Measurements from ENCODE around the gene GPR39.

Gene GPR39

DNA sequence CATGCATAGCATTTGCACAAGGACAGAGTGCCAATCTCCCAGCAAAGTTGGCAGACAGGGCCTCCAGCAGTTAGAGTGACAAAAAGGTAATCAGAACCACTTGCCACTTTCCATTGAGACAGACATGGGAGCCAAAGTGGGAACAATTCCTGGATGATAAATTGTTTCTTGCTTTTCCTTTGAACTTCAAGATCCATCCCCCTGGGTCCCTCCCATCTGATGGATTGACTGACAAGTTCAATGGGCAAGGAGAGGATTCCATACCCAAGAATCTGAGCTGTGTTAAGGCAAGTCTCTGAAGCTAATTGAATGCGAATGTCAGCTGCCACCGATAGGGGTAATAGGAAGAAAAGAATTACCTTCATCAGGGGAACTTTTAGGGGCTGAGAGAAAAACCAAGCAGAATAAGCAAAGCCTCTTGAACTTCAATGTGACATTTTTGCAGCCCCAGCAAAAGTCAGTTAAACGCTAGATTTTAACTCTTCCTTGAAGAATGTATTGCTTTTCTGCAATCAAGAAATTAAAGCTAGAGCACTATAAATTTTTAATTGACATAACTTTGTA is 156.9 kb downstream of the GPR39 start:
- no peak for DNase-seq

DNA sequence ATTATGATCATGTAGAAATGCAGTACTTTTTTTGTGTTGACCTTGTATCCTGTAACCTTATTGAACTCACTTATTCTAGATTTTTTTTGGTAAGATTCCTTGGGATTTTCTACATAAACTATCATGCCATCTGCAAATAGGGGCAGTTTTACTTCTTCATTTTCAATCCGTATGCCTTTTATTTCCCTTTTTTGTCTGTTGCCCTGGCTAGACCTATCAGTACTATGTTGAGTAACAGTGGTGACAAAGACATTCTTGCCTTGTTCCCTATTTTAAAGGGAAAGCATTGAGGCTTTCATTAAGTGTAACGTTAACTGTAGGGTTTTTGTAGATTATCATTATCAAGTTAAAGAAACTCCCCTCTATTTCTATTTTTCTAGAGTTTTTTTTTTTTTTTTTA is 161.1 kb downstream of the GPR39 start:
- no peak for DNase-seq

GRCh38 chr2:132581591-132581990 is 165.0 kb downstream of the GPR39 start:
- no peak for DNase-seq

GRCh38 chr2:132581991-132582738 is 165.6 kb downstream of the GPR39 start:
- DNase-seq: no peak

DNA sequence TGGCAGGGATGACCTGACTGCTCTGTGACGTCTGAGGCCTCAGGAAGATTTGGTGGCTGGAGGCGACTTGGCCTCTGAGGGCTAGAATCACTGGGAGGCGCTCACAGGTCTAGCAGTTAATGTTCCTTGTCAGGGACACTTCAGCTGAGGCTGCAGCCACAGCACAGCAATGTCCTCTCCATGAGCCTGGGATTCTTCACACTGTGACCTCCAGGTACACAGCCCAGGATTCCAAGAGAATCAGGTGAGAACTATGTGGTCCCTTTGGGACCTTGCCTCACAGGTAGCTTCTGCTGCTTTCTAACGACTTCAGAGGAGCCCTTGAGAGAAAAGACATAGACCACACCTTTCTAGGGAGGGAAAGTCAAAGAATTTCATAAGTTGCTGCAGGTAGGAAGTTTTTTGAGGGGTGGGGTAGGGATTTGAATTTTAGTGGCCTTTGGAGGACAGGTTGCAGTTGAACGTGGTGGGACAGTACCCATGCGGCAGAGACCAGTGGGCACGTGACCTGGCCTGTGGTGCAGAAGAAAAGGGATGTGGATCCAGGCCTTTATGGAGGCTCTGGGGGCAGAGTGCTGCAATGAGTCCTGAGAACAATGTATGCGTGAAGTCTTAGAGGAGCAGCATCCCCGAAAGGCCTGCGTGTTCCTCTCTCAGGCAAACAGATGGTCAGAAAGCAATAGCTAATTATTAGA is 167.2 kb downstream of the GPR39 start:
- no peak for DNase-seq

GRCh38 chr2:132584976-132585817 is 168.6 kb downstream of the GPR39 start:
- DNase-seq: no peak

GRCh38 chr2:132586101-132586511 is 169.5 kb downstream of the GPR39 start:
- no peak for DNase-seq

GRCh38 chr2:132586835-132587234 is 170.2 kb downstream of the GPR39 start:
- DNase-seq: no peak

DNA sequence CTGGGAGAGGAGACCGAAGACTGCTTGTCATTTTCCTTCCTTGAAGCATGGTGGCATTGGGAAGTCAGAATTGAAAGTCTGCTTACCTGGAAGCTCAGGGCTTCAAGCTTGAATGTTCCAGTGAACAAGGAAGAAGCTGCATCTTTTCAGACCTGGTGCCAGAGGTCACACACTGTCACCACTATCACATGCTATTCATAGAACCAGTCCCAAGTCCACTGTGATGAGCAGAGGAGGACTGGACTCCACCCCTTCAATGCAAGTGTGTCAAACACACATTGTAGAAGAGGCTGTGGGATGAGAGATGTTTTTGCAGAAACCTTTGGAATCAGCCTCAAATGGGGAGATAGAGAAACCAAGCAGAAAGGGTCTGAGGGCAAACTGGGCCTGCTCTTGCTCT is 172.0 kb downstream of the GPR39 start:
- DNase-seq: no peak

GRCh38 chr2:132589111-132589830 is 172.7 kb downstream of the GPR39 start:
- no peak for DNase-seq

DNA sequence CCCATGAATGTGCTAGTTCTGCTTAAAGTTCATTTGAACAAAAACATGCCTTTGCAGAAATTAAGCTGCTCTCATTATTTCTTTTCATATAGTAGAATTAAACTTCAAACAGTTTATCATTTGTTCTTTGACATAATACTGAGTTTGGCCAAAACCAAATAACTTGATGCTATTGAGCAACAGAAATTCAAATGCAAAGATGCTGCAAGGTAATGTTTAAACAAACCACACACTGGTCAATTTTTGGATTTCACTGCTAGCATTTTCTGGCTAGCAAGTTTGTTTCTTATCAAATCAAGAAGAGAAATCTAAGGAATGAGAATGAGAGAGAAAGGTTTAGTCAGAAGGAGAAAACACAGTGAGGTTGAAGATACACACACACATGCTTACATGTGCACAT is 173.4 kb downstream of the GPR39 start:
- DNase-seq: no peak

DNA sequence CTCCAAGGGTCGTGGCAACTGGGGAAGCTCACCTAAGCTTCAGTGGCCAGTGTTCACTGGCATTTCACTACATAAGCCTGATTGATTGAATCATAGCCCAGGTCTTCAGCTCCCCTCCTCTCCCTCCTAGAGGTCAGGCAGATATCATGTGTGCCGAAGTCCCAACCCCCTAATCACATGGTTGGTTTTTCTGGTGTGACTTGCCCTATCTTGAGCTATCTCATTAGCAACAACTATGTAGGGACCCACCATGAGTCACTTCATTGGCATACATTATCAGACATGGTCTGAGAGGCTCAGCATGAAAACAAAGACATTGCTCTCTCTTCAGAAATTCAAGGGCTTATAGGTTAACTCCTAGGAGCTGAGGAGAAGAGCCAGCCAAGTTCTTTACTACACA is 176.6 kb downstream of the GPR39 start:
- no peak for DNase-seq

DNA sequence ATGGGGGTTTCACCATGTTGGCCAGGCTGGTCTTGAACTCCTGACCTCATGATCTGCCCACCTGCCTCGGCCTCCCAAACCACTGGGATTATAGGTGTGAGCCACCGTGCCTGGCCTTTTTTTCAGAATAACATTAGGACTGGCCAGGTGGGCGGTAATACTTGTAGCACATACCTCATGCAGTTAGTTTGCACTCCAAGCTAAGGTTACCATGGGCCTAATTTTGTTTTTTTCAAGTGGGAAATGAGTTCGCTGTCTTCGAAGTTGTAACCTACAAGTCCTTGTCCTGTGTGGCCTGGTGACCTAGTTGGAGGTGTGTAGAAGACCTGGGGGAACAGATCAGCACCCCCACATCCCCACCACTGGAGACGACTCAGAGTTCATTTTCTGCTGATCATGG is 178.6 kb downstream of the GPR39 start:
- DNase-seq: no peak

GRCh38 chr2:132595693-132596092 is 179.1 kb downstream of the GPR39 start:
- DNase-seq: no peak

GRCh38 chr2:132597166-132597565 is 180.6 kb downstream of the GPR39 start:
- DNase-seq: no peak

- DNase-seq: no peak
Observed at GRCh38 chr2:132597831-132598230, 181.2 kb downstream of the GPR39 start.

GRCh38 chr2:132598536-132598935 is 181.9 kb downstream of the GPR39 start:
- no peak for DNase-seq

DNA sequence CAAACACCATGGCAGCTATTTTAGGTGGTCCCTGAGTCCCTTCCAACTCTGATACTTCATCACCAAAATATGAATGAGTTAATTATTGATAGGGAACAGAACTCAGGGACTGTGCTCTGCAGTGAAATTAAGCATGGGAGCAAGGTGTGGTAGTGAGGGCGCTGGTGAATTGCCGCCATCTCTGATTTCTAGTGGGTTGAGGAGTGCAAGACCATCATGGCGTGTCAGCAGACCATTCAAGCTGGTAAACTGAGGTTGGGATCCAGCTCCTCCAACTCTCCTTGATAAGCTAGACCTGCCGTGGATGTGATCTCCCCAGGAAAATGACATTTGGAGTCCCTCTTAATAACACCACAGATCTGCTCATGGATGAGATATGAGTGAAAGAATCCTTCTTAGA is 183.0 kb downstream of the GPR39 start:
- DNase-seq: no peak

GRCh38 chr2:132604561-132604960 is 188.0 kb downstream of the GPR39 start:
- DNase-seq: no peak

GRCh38 chr2:132605236-132606180 is 188.9 kb downstream of the GPR39 start:
- no peak for DNase-seq

GRCh38 chr2:132606649-132607048 is 190.0 kb downstream of the GPR39 start:
- no peak for DNase-seq
